OCI-LY3 (cell line): ENCODE measurements around the gene HNMT.

ENCODE experiments used
- H2AFZ ChIP-seq: fragments of 200-600, 300-600 bp; shearing (Covaris generic); 2 replicates; pipeline ENCODE4 v1.6.0; 2014; ENCODE audit warnings: antibody characterized with exemption, low read depth, low read length
- H3K27ac ChIP-seq: fragments of 200-600, 300-600 bp; sonication (generic); 2 replicates; pipeline ENCODE4 v1.5.1; 2014; ENCODE audit warnings: mild to moderate bottlenecking, low read length, moderate library complexity, mixed read lengths
- H3K27me3 ChIP-seq: fragments of 200-600, 300-600 bp; sonication (generic); 2 replicates; pipeline ENCODE4 v1.6.1; 2014; ENCODE audit warnings: low read depth, low read length, mixed read lengths
- H3K36me3 ChIP-seq: fragments of 200-600, 300-600 bp; sonication (generic); replicated peaks from 2 replicates; pipeline ENCODE3; 2014; ENCODE audit warnings: low read depth, low read length, mixed read lengths
- H3K4me1 ChIP-seq: fragments of 300-600, 200-600 bp; sonication (generic); 2 replicates; pipeline ENCODE4 v1.6.1; 2014; ENCODE audit warnings: low read length, mixed read lengths
- H3K4me2 ChIP-seq: fragments of 200-600, 300-600 bp; sonication (generic); 2 replicates; pipeline ENCODE4 v1.6.1; 2014; ENCODE audit warnings: low read length, mixed read lengths
- H3K4me3 ChIP-seq: fragments of 300-600, 200-600 bp; sonication (generic); 2 replicates; pipeline ENCODE4 v1.5.1; 2014; ENCODE audit warnings: antibody characterized with exemption, mild to moderate bottlenecking, low read length, moderate library complexity
- H3K79me2 ChIP-seq: fragments of 300-600, 200-600 bp; shearing (Covaris generic); 2 replicates; pipeline ENCODE4 v1.6.1; 2014; ENCODE audit warnings: mild to moderate bottlenecking, low read length, mixed read lengths
- H3K9ac ChIP-seq: fragments of 300-600, 200-600 bp; shearing (Covaris generic); 2 replicates; pipeline ENCODE4 v1.6.0; 2014; ENCODE audit warnings: mild to moderate bottlenecking, low read length, moderate library complexity
- H3K9me3 ChIP-seq: fragments of 200-600, 300-600 bp; shearing (Covaris generic); 2 replicates; pipeline ENCODE4 v1.6.1; 2014; ENCODE audit warnings: low read length, mixed read lengths; ENCODE audit not compliant: insufficient read depth
- H4K20me1 ChIP-seq: fragments of 200-600, 300-600 bp; sonication (generic); 2 replicates; pipeline ENCODE4 v1.6.1; 2016; ENCODE audit warnings: low read length, mixed read lengths; ENCODE audit not compliant: insufficient read depth
- EZH2phosphoT487 ChIP-seq: fragments of 200-600 bp; shearing (Covaris generic); IDR thresholded peaks from 2 replicates; pipeline ENCODE4 v1.6.1; 2018; ENCODE audit warnings: antibody characterized with exemption, mixed run types, low read depth
- TF ChIP-seq, protein P1 (sequence below): fragments of 200-600, 300-600 bp; sonication (generic); IDR thresholded peaks from 2 replicates; pipeline ENCODE4 v1.5.1; 2014; ENCODE audit warnings: antibody characterized with exemption, low read length, low read depth

The HNMT gene

DNA sequence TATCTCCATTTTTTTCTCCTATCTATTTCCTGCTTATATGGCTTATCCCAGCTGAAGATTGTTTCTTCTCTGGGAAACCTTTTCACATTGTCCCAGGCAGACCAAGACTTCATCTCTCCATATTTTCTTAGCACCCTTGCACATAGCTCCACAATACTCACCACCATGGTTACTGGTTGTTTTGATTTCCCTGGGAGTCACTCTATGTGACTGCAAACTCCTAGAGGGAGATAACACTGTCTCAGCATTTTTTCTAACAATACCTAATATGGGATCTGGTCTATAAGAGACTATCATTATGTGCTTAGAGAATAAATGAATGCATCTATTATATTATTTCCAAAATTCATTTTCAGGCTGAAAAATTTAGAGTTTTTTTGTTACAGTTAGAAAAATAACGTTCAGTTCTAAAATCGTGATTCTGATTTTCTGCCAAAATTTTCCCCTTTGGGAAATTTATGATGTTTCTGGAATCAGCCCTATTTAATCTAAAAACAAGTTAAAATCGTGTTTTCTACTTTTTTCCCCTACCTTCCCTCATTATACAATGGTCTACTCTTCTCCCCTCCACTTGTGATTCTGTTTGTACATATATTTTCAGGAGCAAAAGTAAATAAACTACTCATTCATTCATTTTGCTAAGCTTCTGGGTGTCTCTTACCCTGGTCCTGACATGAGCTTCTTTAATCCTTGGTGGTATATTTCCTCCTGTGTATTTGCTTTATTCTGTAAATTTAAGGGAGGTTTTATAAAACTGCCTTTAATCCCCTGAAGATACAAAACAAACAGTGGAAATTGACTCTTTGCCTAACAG is 95.4 kb downstream of the HNMT start:
- H3K4me3 ChIP-seq, result no peak overlapping the region
- H2AFZ ChIP-seq, result no peak overlapping the region
- no peak overlapping the region for H3K27ac ChIP-seq
- H3K79me2 ChIP-seq, result no peaks in the 10 kb centered on the region
- H3K36me3 ChIP-seq, result no peaks in the 10 kb centered on the region
- no peaks in the 10 kb centered on the region for H4K20me1 ChIP-seq
- H3K27me3 ChIP-seq, result no peaks in the 10 kb centered on the region
- TF ChIP-seq, protein P1, sequence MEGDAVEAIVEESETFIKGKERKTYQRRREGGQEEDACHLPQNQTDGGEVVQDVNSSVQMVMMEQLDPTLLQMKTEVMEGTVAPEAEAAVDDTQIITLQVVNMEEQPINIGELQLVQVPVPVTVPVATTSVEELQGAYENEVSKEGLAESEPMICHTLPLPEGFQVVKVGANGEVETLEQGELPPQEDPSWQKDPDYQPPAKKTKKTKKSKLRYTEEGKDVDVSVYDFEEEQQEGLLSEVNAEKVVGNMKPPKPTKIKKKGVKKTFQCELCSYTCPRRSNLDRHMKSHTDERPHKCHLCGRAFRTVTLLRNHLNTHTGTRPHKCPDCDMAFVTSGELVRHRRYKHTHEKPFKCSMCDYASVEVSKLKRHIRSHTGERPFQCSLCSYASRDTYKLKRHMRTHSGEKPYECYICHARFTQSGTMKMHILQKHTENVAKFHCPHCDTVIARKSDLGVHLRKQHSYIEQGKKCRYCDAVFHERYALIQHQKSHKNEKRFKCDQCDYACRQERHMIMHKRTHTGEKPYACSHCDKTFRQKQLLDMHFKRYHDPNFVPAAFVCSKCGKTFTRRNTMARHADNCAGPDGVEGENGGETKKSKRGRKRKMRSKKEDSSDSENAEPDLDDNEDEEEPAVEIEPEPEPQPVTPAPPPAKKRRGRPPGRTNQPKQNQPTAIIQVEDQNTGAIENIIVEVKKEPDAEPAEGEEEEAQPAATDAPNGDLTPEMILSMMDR, result no peak
- TF ChIP-seq EZH2phosphoT487, result no peak
- H3K9ac ChIP-seq, result no peak overlapping the region
- no peaks in the 10 kb centered on the region for H3K4me1 ChIP-seq
- no peaks in the 10 kb centered on the region for H3K9me3 ChIP-seq
- H3K4me2 ChIP-seq, result no peak overlapping the region

DNA sequence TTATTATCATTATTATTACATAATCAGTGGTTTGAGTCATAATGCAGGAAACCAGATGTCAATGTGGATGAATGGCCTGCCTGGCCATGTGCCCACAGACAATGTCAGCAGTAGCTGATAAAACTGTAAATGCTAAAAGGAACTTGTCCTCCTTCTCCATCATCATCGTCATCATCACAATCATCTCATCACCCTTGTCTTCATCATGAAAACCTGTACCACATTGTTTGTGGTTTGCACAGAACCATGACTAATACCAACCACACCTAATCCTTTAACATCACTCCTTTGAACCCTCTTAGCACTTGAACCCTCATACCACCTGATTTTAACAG is 96.0 kb downstream of the HNMT start:
- H3K27me3 ChIP-seq, result no peaks in the 10 kb centered on the region
- H3K79me2 ChIP-seq, result no peaks in the 10 kb centered on the region
- no peak overlapping the region for H3K4me3 ChIP-seq
- TF ChIP-seq EZH2phosphoT487, result no peak
- TF ChIP-seq, protein P1, result no peak
- no peaks in the 10 kb centered on the region for H4K20me1 ChIP-seq
- no peak overlapping the region for H3K27ac ChIP-seq
- no peak overlapping the region for H3K9ac ChIP-seq
- H3K4me2 ChIP-seq, result no peak overlapping the region
- no peaks in the 10 kb centered on the region for H3K4me1 ChIP-seq
- no peaks in the 10 kb centered on the region for H3K9me3 ChIP-seq
- no peaks in the 10 kb centered on the region for H3K36me3 ChIP-seq
- H2AFZ ChIP-seq, result no peak overlapping the region

DNA sequence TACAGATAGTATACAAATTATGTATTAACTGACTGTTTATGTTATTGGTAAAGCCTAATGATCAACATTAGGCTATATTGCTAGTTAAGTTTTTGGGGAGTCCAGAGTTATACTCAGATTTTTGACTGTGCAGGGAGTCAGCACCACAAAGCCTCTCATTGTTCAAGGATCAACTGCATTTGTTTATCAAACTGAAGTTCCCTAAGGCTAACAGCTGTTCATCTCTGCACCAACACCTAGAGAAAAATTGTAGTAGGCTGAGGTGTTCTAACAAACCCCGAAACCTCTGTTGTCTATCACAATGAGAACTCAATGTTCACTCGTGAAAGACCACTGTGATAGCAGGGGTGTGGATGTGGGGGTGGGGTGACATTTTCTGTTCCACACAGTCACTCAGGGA is 97.7 kb downstream of the HNMT start:
- Histone ChIP-seq H3K36me3 (no peaks in the 10 kb centered on the region), H3K79me2 (no peaks in the 10 kb centered on the region), H3K27ac (no peak overlapping the region), H3K27me3 (no peaks in the 10 kb centered on the region), H3K9ac (no peak overlapping the region), H3K4me2 (no peak overlapping the region), H3K4me1 (no peaks in the 10 kb centered on the region), H3K9me3 (no peaks in the 10 kb centered on the region), H3K4me3 (no peak overlapping the region), H2AFZ (no peak overlapping the region), H4K20me1 (no peaks in the 10 kb centered on the region)
- TF ChIP-seq, protein P1, result no peak
- TF ChIP-seq EZH2phosphoT487, result no peak

DNA sequence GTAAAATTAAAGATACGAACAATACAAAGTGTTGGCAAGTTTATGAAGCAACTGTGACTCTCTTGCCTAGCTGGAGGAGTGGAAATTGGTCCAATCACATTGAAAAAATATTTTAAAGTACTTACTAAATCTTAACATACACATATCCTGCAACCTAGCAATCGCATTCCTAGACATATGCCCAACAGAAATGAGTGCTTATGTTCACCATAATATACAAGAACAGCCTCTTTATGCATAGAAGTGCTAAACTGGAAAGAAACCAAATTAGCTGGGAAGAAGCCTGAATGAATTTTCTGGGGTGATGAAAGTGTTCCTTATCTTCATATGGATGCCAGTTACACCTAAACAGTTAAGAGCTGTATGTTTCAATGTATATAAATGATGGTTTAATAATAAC is 98.9 kb downstream of the HNMT start:
- Histone ChIP-seq H3K4me2 (no peak overlapping the region), H3K27me3 (no peaks in the 10 kb centered on the region), H3K9me3 (no peaks in the 10 kb centered on the region), H2AFZ (no peak overlapping the region), H3K4me1 (no peaks in the 10 kb centered on the region), H3K9ac (no peak overlapping the region), H3K4me3 (no peak overlapping the region), H4K20me1 (no peaks in the 10 kb centered on the region), H3K27ac (no peak overlapping the region), H3K79me2 (no peaks in the 10 kb centered on the region), H3K36me3 (no peaks in the 10 kb centered on the region)
- TF ChIP-seq, protein P1, result no peak
- TF ChIP-seq EZH2phosphoT487, result no peak
